ENCODE measurements around the gene GMPR.

GRCh38 chr6:16227048-16227562 is 11.3 kb upstream of the GMPR start:
- no peak for TF ChIP-seq POLR2A (IDR thresholded peaks at IDR 0.05)
- TF ChIP-seq, protein P1, sequence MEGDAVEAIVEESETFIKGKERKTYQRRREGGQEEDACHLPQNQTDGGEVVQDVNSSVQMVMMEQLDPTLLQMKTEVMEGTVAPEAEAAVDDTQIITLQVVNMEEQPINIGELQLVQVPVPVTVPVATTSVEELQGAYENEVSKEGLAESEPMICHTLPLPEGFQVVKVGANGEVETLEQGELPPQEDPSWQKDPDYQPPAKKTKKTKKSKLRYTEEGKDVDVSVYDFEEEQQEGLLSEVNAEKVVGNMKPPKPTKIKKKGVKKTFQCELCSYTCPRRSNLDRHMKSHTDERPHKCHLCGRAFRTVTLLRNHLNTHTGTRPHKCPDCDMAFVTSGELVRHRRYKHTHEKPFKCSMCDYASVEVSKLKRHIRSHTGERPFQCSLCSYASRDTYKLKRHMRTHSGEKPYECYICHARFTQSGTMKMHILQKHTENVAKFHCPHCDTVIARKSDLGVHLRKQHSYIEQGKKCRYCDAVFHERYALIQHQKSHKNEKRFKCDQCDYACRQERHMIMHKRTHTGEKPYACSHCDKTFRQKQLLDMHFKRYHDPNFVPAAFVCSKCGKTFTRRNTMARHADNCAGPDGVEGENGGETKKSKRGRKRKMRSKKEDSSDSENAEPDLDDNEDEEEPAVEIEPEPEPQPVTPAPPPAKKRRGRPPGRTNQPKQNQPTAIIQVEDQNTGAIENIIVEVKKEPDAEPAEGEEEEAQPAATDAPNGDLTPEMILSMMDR (IDR thresholded peaks at IDR 0.05): no peak
